ENCODE results near the gene CHIT1. TPM values are rescaled to one million over a fixed set of nuclear protein-coding genes. Genes with fewer than 3 reads are reported as not detected.

CHIT1 gene
- total RNA-seq, 1 experiment from 2014 or later = not detected

DNA sequence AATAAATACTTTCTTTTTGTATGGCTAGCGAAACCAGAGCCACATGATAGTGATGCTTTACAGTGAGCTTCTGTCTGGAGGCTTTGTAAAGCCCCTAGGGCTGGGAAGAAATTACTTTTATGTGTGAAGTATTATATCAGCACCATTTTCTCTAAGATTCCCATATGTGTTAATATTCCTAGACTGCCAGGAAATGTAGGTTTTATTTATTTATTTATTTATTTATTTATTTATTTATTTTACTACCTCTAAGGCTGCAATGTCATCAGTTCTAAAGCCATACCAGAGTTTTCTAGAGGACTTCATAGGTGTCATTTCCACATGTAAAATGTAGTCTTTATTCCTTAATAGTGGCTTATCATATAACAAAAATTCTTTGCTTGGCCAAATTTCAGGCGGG is 38.5 kb downstream of the CHIT1 start:
- Mint-ChIP-seq H3K9me3 (ENCODE audit: low read depth, unreplicated experiment) (no peaks in the 10 kb centered on the region), H3K36me3 (ENCODE audit: insufficient read depth, unreplicated experiment) (no peaks in the 10 kb centered on the region), H3K27me3 (ENCODE audit: unreplicated experiment) (peaks cover 71% of the 10 kb centered on the region), H3K4me3 (ENCODE audit: low read depth, unreplicated experiment) (no peak overlapping the region), H3K27ac (ENCODE audit: unreplicated experiment) (no peak overlapping the region), H3K4me1 (ENCODE audit: low read depth, unreplicated experiment) (no peaks in the 10 kb centered on the region)
- DNase-seq = no peak
- TF ChIP-seq, protein P1, sequence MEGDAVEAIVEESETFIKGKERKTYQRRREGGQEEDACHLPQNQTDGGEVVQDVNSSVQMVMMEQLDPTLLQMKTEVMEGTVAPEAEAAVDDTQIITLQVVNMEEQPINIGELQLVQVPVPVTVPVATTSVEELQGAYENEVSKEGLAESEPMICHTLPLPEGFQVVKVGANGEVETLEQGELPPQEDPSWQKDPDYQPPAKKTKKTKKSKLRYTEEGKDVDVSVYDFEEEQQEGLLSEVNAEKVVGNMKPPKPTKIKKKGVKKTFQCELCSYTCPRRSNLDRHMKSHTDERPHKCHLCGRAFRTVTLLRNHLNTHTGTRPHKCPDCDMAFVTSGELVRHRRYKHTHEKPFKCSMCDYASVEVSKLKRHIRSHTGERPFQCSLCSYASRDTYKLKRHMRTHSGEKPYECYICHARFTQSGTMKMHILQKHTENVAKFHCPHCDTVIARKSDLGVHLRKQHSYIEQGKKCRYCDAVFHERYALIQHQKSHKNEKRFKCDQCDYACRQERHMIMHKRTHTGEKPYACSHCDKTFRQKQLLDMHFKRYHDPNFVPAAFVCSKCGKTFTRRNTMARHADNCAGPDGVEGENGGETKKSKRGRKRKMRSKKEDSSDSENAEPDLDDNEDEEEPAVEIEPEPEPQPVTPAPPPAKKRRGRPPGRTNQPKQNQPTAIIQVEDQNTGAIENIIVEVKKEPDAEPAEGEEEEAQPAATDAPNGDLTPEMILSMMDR (IDR thresholded peaks at IDR 0.05; ENCODE audit: unreplicated experiment) = no peak
- intact Hi-C loops (cut with micrococcal nuclease; ENCODE audit: unreplicated experiment) = no loop called here
- BruUV-seq (replicated peaks) = no TSS peak
- CTCF ChIA-PET = interaction anchor here (0.5 kb wide), 1 partner anchor 73 kb away, joined by 3 read pairs; no protein-coding TSS in a partner anchor

DNA sequence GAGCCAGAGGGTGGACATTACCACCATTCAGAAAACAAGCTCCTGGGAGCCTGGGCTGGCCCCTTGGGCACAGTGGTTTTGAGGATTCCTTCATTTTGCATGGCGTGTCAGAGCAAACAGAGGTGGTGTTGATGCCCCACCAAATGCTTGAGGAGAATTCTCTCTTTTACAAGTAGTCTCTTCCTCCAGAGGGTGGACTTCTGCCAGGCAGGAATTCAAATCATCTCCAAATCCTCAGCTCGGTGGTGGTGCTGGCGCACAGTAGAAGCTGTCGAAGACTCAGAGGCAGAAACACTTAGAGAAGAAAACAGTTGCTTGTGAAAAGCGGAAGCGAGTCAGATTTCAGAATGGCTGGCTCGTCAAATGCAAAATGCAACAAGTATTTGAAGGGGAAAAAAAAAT is 39.5 kb downstream of the CHIT1 start:
- H3K27ac Mint-ChIP-seq (ENCODE audit: unreplicated experiment) = no peak overlapping the region
- CTCF ChIA-PET = no interaction called here
- TF ChIP-seq, protein P1 (IDR thresholded peaks at IDR 0.05; ENCODE audit: unreplicated experiment) = no peak
- H3K27me3 Mint-ChIP-seq (ENCODE audit: unreplicated experiment) = peaks cover 71% of the 10 kb centered on the region
- no TSS peak for BruUV-seq (replicated peaks)
- no peak for DNase-seq
- no peaks in the 10 kb centered on the region for H3K4me1 Mint-ChIP-seq (ENCODE audit: low read depth, unreplicated experiment)
- intact Hi-C loops (cut with micrococcal nuclease; ENCODE audit: unreplicated experiment) = no loop called here
- no peak overlapping the region for H3K4me3 Mint-ChIP-seq (ENCODE audit: low read depth, unreplicated experiment)
- H3K9me3 Mint-ChIP-seq (ENCODE audit: low read depth, unreplicated experiment) = no peaks in the 10 kb centered on the region
- no peaks in the 10 kb centered on the region for H3K36me3 Mint-ChIP-seq (ENCODE audit: insufficient read depth, unreplicated experiment)

DNA sequence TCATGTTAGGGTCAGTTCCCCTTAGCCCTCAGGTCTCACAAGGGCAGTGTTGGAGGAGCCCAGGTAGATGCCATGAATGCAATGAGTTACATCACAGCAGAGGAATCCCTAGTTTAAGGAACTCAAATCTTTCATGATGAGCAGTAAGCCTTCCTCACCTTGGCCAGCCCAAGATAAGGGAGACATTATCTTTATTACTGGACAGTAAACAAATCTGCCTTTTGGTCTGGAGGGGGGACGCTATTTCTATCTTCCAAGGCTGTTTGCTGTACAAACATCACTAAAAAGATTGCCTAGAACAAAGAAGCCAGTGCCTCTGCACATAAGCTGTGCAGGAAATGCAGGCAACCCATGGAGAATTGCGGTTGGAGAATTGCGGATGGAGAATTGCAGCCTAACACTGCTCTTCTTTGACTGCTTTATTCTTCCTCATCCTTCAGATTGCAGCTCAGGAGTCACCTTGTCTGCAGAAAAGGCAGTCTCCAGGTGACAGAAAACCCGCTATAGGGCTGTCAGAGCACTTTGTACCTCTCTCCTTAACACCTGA is 40.7 kb downstream of the CHIT1 start:
- H3K4me1 Mint-ChIP-seq (ENCODE audit: low read depth, unreplicated experiment) = no peaks in the 10 kb centered on the region
- H3K27ac Mint-ChIP-seq (ENCODE audit: unreplicated experiment) = no peak overlapping the region

DNA sequence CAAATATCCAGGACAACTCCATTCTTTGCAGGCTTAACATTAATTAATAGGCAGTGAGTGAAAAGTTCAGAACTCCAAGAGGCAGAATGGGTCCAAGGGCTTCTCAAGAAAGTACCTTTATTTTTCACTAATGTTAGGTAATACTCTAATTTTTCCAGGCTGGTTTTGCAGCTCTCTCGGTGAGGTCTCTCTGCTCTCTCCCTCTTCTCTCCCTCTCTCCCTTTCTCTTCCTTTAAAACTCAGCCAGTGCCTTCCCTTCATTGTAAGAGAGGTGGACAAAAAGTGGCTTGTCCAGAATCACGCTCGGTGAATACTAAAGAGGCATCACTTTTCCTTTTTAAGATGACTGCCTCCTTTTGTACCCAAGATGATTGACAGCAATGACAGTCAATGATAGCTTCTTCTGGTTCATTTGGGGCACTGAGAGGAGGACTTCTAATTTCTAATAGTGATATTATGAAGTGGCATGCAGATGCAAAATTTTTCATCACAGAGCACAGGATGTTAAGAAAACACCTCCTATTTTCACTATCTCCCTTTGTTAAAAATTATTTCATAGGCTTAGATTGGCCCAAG is 41.7 kb downstream of the CHIT1 start:
- no peaks in the 10 kb centered on the region for H3K4me1 Mint-ChIP-seq (ENCODE audit: low read depth, unreplicated experiment)
- no peak overlapping the region for H3K4me3 Mint-ChIP-seq (ENCODE audit: low read depth, unreplicated experiment)

More for the DNA sequence above, 40.7 kb downstream of the CHIT1 start:
- CTCF ChIA-PET = no interaction called here
- BruUV-seq (replicated peaks) = no TSS peak
- Mint-ChIP-seq H3K4me3 (ENCODE audit: low read depth, unreplicated experiment) (no peak overlapping the region), H3K27me3 (ENCODE audit: unreplicated experiment) (peaks cover 83% of the 10 kb centered on the region), H3K9me3 (ENCODE audit: low read depth, unreplicated experiment) (no peaks in the 10 kb centered on the region), H3K36me3 (ENCODE audit: insufficient read depth, unreplicated experiment) (no peaks in the 10 kb centered on the region)
- DNase-seq = no peak
- TF ChIP-seq, protein P1 (IDR thresholded peaks at IDR 0.05; ENCODE audit: unreplicated experiment) = no peak
- intact Hi-C loops (cut with micrococcal nuclease; ENCODE audit: unreplicated experiment) = no loop called here

More for the DNA sequence above, 41.7 kb downstream of the CHIT1 start:
- Mint-ChIP-seq H3K36me3 (ENCODE audit: insufficient read depth, unreplicated experiment) (no peaks in the 10 kb centered on the region), H3K9me3 (ENCODE audit: low read depth, unreplicated experiment) (no peaks in the 10 kb centered on the region), H3K27me3 (ENCODE audit: unreplicated experiment) (peaks cover 92% of the 10 kb centered on the region), H3K27ac (ENCODE audit: unreplicated experiment) (no peak overlapping the region)
- CTCF ChIA-PET = no interaction called here
- no peak for DNase-seq
- intact Hi-C loops (cut with micrococcal nuclease; ENCODE audit: unreplicated experiment) = no loop called here
- TF ChIP-seq, protein P1 (IDR thresholded peaks at IDR 0.05; ENCODE audit: unreplicated experiment) = no peak
- BruUV-seq (replicated peaks) = no TSS peak
